Occipital lobe (tissue), 2 donors: ENCODE results near the gene TANGO2. TPM values are rescaled to one million over a fixed set of nuclear protein-coding genes. Genes with fewer than 3 reads are reported as not detected.

Experiments used
- DNase-seq: peaks from one replicate; lab custom pipeline; 2025; lab: John Stamatoyannopoulos, UW
- total RNA-seq: library from RNA; depleted of rRNA; stranded (reverse); fragments of >200 nt; gene quantifications from one replicate; pipeline ENCODE4 v1.2.3, GENCODE V29; 2014

TANGO2 gene
- total RNA-seq, 1 donor from 2014 or later: 15.9 TPM

DNA sequence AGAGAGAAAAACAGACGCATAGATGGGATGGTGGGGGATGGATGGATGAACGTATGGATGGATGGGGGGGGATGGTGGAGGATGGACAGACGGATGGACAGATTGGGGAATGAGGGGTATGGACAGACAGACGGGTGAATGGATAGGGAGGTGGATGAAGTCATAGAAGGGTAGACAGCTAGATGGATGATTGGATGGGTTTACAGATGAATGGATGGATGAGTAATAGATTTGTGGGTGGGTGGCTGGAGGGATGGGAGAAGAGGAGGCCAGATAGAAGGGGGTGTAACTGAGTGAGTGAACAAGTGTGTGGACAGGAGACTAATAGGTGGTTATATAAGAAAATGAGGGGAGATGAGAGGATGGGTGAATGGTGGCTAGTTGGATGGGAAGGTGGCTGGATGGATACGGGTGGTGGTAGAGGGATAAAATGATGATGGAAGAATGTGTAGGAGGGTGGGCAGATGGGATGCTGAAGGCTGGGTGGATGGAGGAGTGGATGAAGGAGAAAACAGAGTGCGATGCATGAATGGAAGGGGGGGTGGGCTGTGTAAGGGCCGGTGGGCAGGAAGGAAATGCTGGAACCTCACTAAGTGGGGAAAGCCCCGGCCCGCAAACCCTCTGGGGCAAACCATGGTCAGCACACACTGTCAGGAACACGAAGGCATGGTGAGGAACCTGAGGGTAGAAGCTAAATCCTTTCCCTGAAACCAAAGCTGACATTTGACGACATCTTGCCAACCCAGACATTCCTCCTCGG, 25.9 kb upstream of the TANGO2 start:
- DNase-seq: no peak

DNA sequence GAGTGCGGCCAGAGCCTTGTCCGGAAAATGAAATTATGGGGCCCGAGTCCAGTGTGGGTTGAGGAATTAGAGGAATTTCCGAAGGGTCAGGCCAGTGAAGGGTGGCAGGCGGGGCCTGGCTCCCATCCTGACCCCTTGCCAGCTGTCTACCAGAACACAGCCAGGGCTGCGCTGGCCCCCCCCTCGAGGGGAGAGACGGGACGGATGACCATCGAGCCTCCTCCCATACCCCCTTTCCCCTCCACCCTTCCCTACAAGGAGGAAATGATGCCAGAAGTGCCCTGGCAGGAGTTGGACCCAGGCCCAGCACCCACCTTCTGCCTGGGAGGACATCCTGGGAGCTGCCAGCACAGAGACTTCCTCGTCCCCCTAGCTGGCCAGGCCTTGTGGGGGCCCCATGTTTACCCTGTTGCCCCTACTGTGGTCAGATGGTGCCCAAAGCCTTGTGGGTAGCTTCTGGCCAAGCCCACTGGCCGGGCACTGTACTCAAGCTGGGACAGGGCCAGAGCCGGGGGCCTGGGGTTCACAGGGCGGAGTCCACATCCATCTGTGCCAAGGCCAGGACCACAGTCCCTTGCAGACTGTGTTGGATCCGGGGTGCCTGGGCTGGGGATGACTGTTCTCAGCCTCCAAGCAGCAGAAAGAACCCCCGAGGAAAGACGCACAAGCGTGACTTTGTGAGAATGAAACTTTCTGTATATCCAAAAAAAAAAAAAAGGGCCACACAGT, 25.1 kb upstream of the TANGO2 start:
- no peak for DNase-seq

- DNase-seq: no peak
Observed at GRCh38 chr22:19996694-19997384, 24.1 kb upstream of the TANGO2 start.

DNA sequence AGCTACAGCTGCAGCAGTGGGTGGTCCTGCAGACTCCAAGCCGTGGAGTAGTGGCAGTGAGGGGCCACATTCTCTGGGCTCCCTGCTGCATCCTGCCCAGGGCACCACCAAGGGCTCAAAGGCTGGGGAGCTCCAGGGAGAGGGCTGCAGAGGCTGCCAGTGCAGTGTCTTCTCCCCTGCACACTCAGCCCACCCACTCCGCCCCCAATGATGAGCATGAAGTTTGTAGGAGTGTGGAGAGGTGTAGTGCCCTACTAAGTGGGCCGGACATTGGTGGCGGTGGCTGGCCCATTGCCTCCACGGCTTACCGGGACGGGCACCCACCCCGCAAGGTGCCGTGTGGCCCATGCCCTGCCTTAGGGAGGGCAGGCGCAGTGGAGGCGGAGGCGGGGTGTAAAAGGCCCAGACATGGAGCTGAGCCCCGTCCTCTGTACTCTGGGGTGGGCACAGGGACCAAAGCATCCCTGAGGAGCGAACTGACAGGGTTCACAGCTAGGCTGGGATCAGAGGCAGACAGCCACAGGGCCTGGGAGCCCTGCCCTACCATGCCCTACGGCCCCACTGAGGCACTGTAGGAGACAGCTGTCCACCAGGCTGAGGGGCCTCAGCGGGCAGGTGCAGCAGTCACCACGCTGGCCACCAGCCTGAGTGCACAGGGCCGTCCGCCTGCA, 23.2 kb upstream of the TANGO2 start:
- DNase-seq: no peak

DNA sequence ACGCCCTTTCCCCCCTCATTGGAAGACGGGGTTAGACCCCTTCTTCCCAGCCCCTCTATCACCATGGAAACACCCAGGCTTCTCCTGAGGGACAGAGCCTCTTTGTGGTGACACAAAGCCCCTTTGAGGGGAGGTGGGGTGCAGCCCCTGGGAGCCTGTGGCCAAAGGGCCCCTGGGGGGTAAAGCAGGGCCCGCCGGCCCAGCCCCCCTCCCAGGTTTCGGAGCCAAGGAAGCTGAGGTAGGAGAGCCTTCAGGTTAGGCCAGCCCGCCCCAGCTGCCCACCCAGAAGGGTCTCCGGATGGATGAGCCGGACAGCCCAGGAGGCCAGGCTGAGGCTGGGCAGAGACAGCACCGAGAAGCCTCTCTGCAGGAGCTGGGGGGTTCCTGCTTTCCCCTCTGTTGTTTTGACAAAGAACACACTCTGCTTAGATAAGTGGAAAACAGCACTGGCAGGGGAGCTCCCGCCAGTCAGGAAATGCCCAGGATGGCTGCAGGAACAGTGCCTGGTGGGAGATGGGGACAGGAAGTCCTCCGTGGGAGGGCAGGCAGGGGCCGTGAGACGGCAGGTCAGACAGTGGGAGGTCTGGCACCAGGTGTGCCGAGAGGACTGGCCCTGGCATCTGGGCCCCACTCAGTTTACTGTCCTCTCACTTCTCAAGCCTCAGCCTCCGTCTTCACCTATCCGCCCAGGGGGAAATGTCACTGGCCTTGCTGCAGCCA, 22.5 kb upstream of the TANGO2 start:
- DNase-seq: no peak

DNA sequence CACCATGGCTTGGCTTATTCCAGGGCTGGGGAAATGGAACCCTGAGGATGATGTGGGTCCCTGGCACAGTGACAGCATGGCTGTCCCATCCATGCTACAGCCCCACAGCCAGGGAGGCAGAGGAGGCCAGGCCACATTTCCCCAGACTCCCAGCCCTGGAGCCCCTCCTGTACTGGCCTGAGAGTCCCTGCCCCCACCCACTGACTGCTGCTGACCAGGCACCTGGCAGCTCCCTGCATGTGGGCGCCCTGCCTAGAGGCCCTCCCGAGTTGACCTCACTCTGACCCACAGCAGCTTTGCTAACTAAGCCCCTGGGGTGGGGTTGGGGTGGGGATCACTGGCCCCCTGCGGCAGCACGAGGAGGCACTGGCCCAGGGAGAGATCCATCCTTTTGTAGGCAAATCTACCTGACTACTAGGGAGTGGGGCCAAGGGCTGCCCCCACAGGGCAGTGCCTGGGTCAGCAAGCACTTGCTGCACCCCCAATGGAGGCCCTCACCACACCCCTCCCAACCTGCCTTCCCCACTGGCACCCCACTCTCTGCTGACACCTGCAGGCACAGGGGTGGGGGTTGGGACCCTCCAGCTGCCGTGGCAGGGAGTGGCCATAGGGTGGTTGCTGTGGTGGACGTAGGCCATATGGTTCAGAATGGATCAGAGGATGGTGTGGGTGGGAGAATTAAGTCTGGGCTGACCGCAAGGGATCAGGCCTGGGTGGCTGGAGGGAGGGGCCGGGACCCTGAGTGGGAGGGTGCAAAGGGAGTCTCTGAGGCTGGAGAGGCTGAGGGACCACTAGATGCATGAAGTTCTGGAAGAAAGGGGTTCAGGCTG, 21.7 kb upstream of the TANGO2 start:
- no peak for DNase-seq

DNA sequence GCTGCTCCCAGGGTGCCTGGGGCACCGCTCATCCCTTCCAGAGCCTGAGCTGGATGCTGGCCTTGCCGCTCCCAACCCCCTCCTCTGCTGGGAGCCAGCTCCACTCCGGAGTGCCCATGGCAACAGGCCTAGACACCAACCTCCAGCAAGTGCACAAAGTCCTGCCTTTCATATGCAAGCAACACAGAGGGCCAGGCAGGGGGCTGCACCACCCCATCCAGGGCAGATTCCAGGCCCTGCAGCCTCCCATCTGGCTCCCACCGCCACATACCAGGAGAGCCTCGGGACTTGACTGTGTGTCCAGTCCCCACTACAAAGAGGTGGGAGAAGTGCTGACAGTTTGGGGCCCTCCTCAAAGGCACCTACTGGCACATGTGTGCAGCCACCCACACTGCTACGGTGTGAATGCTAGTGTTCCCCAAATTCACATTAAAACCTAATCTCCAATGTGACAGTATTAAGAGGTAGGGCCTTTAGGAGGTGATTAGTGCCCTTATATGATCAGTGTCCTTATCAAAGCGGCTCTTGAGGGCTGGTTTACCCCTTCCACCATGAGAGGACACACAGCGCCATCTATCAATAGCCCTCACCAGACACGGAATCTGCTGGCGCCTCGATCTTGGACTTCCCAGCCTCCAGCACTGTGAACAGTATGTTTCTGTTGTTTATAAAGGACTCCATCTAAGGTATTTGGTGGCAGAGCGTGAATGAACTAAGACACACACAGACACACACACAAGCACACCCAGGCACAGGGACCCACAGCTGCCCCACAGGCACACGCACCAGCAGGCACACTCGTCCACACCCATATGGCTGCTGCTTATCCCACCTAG, 20.4 kb upstream of the TANGO2 start:
- DNase-seq: no peak

GRCh38 chr22:20001082-20001638, 19.8 kb upstream of the TANGO2 start:
- no peak for DNase-seq

DNA sequence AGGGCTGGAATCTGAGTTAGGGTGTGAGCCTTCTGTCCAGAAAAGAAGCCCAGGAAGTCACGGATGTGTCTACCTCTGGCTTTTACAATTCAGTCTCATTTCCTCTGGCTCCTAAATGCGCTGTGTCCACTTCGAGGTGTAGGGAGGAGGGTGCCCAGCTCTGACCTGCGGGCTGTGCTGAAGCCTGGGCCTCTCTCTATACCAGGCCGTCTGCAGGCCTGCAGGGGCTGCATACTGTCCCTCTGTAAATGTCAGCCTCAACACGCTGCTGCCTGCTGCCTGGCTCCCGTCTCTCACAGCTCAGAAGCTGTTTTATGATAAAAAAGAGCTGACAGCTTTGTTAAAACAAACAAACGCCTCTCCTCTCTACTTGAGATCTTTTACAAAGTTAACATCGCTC, 18.8 kb upstream of the TANGO2 start:
- DNase-seq: no peak

- DNase-seq: no peak
Observed at GRCh38 chr22:20002636-20003035, 18.3 kb upstream of the TANGO2 start.

DNA sequence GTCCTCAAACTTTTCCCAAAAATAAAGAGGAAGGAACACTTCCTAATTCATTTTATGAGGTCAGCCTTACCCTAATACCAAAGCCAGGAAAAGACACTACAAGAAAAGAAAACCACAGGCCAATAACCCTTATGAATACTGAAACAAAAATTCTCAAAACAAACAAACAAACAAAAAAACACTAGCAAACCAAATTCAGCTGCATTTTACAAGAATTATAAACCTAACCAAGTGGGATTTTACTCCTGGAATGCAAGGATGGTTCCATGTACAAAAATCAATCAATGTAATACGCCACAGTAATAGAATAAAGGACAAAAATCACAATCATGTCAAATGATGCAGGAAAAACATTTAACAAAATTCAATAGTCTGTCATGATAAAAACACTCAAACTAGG, 17.6 kb upstream of the TANGO2 start:
- no peak for DNase-seq

DNA sequence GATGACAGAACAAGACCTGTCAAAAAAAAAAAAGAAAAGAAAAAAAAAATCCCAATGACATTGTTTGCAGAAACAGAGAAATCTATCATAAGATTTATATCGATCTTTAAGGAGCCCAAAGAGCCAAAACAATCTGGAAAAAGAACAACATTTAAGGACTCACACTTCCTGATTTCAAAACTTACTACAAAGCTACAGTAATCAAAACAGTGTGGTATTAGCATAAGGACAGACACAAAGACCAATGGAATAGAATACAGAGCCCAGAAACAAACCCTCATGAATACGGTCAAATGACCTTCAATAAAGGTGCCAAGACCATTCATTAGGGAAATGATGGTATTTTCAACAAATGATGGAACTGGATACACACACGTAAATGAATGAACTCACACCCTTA, 16.4 kb upstream of the TANGO2 start:
- DNase-seq: no peak

GRCh38 chr22:20008221-20008995, 12.5 kb upstream of the TANGO2 start:
- no peak for DNase-seq

- DNase-seq: no peak
Observed at GRCh38 chr22:20009018-20009491, 11.9 kb upstream of the TANGO2 start.

DNA sequence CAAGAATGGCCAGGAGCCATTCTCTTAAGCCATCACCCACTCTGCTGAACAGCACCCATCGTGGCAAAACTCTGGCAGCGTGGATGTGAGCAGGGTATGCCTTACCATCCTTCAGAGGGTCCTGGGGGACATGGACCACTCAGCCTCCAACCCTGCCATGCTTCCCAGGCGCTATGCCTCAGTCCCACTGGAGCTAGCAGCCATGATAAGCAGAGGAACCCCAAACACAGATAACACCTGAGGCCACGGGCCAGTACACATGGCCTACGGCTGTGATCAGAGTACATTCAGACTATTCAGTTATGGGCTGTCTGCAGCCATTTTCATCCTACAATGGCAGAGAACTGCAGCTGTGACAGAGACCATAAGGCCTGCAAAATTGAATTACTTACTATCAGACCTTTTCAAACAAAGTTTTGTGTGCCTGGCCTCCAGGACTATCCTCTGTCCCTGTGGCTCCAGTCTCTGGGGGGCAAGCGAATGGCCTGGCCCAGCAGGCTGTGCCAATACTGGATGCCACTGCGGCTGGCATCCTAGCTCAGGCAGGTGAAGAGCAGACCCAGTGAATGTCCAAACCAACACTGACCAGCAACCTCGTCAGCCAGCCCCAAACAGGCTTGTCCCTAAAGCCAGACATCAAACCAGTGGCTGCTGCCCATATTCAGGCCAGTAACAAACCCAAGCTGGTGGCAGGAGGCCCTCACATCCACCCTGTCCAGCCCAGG, 11.2 kb upstream of the TANGO2 start:
- DNase-seq: no peak

DNA sequence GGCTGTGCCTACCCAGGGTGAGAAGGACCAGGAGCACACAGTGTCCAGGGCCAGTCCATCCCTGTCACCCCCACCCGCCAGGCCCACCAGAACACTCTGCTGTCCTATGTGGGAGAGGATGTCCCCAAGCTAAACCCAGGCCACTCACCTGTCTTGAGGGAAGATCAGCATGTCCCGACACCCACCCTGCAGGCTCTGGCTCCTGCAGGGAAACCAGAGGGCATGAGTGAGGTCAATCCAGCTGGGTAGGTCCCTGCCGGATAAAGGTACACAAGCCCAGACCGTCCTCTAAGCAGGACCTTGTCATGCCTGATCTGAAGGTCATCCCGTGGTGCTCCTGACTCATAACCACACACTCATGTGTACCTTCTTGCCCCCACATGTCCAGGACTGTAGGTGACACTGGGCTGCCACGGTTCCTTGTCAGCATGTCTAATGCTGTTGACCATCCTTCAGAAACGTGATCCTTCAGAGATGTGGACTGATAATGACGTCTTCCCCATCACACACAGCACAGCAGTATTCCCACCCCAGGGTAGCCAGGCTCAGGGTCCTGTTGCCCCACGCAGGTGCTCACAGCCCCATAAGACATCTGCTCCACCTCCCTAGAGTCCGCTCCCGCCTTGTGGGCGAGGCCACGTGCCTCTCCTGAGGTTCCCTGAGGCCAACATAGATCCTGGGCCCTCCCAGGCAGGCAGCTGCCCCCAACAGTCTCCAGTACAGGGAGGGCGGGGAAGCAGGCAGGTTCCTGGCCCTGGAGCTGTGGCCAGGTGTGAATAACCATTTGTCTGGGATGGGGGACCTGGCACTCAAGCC, 10.4 kb upstream of the TANGO2 start:
- no peak for DNase-seq
